ENCODE measurements around the gene FAM163A.

DNA sequence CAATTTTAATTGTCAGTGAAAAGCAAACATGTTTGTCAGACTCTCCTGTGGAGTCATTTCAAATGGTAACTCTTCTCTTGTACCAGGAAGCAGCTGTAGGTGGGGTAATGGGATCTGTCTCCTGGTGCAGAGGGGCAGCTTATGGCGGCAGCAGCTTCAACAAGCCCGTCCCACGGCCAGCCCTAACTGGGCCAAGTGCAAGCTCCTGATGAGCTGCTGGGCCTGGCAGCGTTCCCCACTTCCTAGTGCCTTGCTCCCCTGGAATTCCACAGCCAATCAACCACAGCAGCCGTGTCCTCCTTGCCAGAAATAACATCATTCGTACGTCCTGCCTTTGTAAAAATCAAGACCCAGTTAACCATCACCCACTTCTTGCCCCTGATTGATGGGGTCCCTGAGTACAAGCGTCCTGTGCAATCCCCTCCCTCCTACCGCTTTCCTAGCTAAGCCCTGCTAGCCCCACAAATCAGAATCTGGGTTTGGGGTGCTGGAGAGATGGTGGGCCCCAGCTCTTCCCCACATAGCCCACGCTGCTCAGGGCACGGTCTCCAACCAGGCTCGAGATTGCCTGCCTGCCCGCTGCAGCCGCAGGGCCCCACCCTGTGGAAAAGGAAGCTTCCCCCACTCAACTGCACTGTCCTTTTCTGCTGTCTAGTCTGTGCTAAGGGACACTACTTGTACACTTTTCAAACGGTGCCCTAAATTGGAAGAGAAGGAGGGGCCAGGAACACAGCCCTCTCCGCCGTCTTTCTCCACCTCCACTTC is 73.3 kb downstream of the FAM163A start:
- TF ChIP-seq TAF1 (IDR thresholded peaks at IDR 0.05; ENCODE audit: borderline replicate concordance, insufficient read depth, low read length) (no peak), FOXP2 (optimal IDR thresholded peaks at IDR 0.05; ENCODE audit: borderline replicate concordance, extremely low read depth, extremely low read length, insufficient read depth) (no peak), POLR2AphosphoS5 (IDR thresholded peaks at IDR 0.05; ENCODE audit: low read depth, low read length) (no peak), SIN3A (IDR thresholded peaks at IDR 0.05; ENCODE audit: borderline replicate concordance, insufficient read depth, low read length) (no peak)
- TF ChIP-seq, protein P1, sequence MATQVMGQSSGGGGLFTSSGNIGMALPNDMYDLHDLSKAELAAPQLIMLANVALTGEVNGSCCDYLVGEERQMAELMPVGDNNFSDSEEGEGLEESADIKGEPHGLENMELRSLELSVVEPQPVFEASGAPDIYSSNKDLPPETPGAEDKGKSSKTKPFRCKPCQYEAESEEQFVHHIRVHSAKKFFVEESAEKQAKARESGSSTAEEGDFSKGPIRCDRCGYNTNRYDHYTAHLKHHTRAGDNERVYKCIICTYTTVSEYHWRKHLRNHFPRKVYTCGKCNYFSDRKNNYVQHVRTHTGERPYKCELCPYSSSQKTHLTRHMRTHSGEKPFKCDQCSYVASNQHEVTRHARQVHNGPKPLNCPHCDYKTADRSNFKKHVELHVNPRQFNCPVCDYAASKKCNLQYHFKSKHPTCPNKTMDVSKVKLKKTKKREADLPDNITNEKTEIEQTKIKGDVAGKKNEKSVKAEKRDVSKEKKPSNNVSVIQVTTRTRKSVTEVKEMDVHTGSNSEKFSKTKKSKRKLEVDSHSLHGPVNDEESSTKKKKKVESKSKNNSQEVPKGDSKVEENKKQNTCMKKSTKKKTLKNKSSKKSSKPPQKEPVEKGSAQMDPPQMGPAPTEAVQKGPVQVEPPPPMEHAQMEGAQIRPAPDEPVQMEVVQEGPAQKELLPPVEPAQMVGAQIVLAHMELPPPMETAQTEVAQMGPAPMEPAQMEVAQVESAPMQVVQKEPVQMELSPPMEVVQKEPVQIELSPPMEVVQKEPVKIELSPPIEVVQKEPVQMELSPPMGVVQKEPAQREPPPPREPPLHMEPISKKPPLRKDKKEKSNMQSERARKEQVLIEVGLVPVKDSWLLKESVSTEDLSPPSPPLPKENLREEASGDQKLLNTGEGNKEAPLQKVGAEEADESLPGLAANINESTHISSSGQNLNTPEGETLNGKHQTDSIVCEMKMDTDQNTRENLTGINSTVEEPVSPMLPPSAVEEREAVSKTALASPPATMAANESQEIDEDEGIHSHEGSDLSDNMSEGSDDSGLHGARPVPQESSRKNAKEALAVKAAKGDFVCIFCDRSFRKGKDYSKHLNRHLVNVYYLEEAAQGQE (IDR thresholded peaks at IDR 0.05; ENCODE audit: insufficient read depth in 1 of 2, low read depth in 2 of 2, low read length in 2 of 2): no peak
